HepG2 (cell line): Measurements from ENCODE around the gene TMEM50B. TPM values are rescaled to one million over a fixed set of nuclear protein-coding genes. Genes with fewer than 3 reads are reported as not detected.

Source experiments
- KAT7 ChIP-seq: IDR thresholded peaks from 2 replicates; pipeline ENCODE4 v1.6.1; 2018; ENCODE audit warnings: borderline replicate concordance, missing compliant biosample characterization
- MTA3 ChIP-seq: sonication (generic); formaldehyde crosslinking; IDR thresholded peaks from 2 replicates; pipeline ENCODE4 v1.4.0; 2020; ENCODE audit warnings: missing genetic modification reagents
- NPAS2 ChIP-seq: sonication (generic); formaldehyde crosslinking; IDR thresholded peaks from 2 replicates; pipeline ENCODE4 v1.8.0; 2022; ENCODE audit warnings: mild to moderate bottlenecking, missing genetic modification reagents, borderline replicate concordance
- POLR2AphosphoS2 ChIP-seq: IDR thresholded peaks from 2 replicates; pipeline ENCODE4 v1.6.1; 2011; ENCODE audit warnings: low read depth, low read length, improper control_type of control experiment
- RELA ChIP-seq: sonication (generic); formaldehyde crosslinking; IDR thresholded peaks from 2 replicates; pipeline ENCODE4 v1.4.0; 2020; ENCODE audit warnings: missing genetic modification reagents
- SMAD1 ChIP-seq: sonication (generic); formaldehyde crosslinking; IDR thresholded peaks from 2 replicates; pipeline ENCODE4 v1.4.0; 2020; ENCODE audit warnings: missing genetic modification reagents, low read depth, mild to moderate bottlenecking, borderline replicate concordance
- SNAPC2 ChIP-seq: sonication (generic); formaldehyde crosslinking; IDR thresholded peaks from 2 replicates; pipeline ENCODE4 v1.8.1; 2022; ENCODE audit warnings: mild to moderate bottlenecking, missing genetic modification reagents
- SPEN ChIP-seq: sonication (generic); formaldehyde crosslinking; IDR thresholded peaks from 2 replicates; pipeline ENCODE4 v1.5.1; 2020; ENCODE audit warnings: low read depth, mild to moderate bottlenecking, missing genetic modification reagents
- ZNF235 ChIP-seq: sonication (generic); formaldehyde crosslinking; IDR thresholded peaks from 2 replicates; pipeline ENCODE4 v1.8.1; 2023; ENCODE audit warnings: mild to moderate bottlenecking, missing genetic modification reagents, borderline replicate concordance
- ZNF30 ChIP-seq: sonication (generic); formaldehyde crosslinking; IDR thresholded peaks from 2 replicates; pipeline ENCODE4 v1.5.0; 2020; ENCODE audit warnings: mild to moderate bottlenecking, missing genetic modification reagents
- polyA plus RNA-seq, 8 experiments: library from polyadenylated mRNA; depleted of rRNA in 3 of 8; stranded (reverse) in 7 of 8; unstranded in 1 of 8; fragments of >200 nt; fragmentation: Illumina TruSeq in 4 of 8; extraction: Trizol in 4 of 8; gene quantifications; 2 replicates each; pipeline versions ENCODE4 v1.2.1 to v1.2.3, GENCODE V29; 2011 to 2016; ENCODE audit warnings: low read depth in 4 of 8, missing spikeins in 1 of 8, mixed read lengths in 1 of 8; ENCODE audit not compliant: insufficient read depth in 1 of 8
- total RNA-seq, 5 experiments: library from RNA; depleted of rRNA; stranded (reverse); fragments of >200 nt; fragmentation: Illumina TruSeq; extraction: Trizol; gene quantifications; 2 replicates each; pipeline ENCODE4 v1.2.3, GENCODE V29; 2016; ENCODE audit warnings: low read depth in 1 of 5
- TF ChIP-seq, protein P1 (sequence below): sonication (generic); formaldehyde crosslinking; IDR thresholded peaks from 2 replicates; pipeline ENCODE4 v1.4.0; 2020; ENCODE audit warnings: missing genetic modification reagents, borderline replicate concordance
- TF ChIP-seq, protein P2 (sequence below), 2 experiments: fragments of 450-650 bp in 1 of 2; sonication (generic) in 1 of 2; formaldehyde crosslinking in 1 of 2; IDR thresholded peaks; 2 replicates each; pipeline versions ENCODE4 v1.6.1 to v1.8.0; 2016 to 2022; ENCODE audit warnings: antibody characterized with exemption in 1 of 2, mild to moderate bottlenecking in 1 of 2, missing genetic modification reagents in 1 of 2
- TF ChIP-seq, protein P3 (sequence below): sonication (generic); formaldehyde crosslinking; IDR thresholded peaks from 2 replicates; pipeline ENCODE4 v1.4.0; 2020; ENCODE audit warnings: mild to moderate bottlenecking, missing genetic modification reagents

TMEM50B gene
- total and polyA plus RNA-seq, 2 of the 13 experiments (the other 11 are each of a cell fraction or from before 2014, with no cell fraction given): 29.9 to 46.3 TPM

DNA sequence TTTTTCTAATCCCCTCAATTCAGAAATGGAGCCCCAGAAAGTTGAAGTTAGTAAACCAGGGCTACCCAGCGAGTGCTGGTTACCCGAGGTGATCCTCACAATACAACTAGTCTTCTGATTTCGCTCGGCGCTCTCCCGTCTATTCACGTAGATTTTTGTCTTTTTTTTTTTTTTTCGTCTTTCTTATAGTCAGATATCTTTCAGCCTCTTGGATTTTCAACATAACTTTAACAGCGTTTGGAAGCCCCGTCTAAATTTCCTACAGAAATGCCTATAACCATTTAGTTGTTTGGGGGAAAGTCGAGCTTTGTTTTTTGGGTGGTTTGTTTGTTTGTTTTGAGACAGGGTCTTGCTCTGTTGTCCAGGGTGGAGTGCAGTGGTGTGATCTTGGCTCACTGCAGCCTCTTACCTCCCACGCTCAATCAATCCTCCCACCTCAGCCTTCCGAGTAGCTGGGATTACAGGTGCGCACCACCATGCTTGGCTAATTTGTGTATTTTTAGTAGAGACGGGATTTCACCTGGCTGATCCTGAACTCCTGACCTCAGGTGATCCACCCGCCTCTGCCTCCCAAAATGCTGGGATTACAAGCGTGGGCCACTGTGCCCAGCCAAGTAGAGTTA, 818 bp upstream of the TMEM50B start (continued):
- TF ChIP-seq, protein P1, sequence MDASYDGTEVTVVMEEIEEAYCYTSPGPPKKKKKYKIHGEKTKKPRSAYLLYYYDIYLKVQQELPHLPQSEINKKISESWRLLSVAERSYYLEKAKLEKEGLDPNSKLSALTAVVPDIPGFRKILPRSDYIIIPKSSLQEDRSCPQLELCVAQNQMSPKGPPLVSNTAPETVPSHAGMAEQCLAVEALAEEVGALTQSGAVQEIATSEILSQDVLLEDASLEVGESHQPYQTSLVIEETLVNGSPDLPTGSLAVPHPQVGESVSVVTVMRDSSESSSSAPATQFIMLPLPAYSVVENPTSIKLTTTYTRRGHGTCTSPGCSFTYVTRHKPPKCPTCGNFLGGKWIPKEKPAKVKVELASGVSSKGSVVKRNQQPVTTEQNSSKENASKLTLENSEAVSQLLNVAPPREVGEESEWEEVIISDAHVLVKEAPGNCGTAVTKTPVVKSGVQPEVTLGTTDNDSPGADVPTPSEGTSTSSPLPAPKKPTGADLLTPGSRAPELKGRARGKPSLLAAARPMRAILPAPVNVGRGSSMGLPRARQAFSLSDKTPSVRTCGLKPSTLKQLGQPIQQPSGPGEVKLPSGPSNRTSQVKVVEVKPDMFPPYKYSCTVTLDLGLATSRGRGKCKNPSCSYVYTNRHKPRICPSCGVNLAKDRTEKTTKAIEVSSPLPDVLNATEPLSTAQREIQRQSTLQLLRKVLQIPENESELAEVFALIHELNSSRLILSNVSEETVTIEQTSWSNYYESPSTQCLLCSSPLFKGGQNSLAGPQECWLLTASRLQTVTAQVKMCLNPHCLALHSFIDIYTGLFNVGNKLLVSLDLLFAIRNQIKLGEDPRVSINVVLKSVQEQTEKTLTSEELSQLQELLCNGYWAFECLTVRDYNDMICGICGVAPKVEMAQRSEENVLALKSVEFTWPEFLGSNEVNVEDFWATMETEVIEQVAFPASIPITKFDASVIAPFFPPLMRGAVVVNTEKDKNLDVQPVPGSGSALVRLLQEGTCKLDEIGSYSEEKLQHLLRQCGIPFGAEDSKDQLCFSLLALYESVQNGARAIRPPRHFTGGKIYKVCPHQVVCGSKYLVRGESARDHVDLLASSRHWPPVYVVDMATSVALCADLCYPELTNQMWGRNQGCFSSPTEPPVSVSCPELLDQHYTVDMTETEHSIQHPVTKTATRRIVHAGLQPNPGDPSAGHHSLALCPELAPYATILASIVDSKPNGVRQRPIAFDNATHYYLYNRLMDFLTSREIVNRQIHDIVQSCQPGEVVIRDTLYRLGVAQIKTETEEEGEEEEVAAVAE (CRISPR knock-in tag): no peak
- TF ChIP-seq RELA (CRISPR knock-in tag) (no peak), SMAD1 (0 out of 2 replicates have a peak, but pooled peaks have one; percentile 6), KAT7 (CRISPR knock-in tag) (no peak), SNAPC2 (CRISPR knock-in tag) (no peak), ZNF30 (CRISPR knock-in tag) (no peak), MTA3 (no peak), SPEN (CRISPR knock-in tag) (no peak), ZNF235 (CRISPR knock-in tag) (no peak), POLR2AphosphoS2 (no peak), NPAS2 (CRISPR knock-in tag) (no peak)
- TF ChIP-seq, protein P2, sequence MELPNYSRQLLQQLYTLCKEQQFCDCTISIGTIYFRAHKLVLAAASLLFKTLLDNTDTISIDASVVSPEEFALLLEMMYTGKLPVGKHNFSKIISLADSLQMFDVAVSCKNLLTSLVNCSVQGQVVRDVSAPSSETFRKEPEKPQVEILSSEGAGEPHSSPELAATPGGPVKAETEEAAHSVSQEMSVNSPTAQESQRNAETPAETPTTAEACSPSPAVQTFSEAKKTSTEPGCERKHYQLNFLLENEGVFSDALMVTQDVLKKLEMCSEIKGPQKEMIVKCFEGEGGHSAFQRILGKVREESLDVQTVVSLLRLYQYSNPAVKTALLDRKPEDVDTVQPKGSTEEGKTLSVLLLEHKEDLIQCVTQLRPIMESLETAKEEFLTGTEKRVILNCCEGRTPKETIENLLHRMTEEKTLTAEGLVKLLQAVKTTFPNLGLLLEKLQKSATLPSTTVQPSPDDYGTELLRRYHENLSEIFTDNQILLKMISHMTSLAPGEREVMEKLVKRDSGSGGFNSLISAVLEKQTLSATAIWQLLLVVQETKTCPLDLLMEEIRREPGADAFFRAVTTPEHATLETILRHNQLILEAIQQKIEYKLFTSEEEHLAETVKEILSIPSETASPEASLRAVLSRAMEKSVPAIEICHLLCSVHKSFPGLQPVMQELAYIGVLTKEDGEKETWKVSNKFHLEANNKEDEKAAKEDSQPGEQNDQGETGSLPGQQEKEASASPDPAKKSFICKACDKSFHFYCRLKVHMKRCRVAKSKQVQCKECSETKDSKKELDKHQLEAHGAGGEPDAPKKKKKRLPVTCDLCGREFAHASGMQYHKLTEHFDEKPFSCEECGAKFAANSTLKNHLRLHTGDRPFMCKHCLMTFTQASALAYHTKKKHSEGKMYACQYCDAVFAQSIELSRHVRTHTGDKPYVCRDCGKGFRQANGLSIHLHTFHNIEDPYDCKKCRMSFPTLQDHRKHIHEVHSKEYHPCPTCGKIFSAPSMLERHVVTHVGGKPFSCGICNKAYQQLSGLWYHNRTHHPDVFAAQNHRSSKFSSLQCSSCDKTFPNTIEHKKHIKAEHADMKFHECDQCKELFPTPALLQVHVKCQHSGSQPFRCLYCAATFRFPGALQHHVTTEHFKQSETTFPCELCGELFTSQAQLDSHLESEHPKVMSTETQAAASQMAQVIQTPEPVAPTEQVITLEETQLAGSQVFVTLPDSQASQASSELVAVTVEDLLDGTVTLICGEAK (IDR thresholded peaks at IDR 0.05): no peak
- TF ChIP-seq, protein P2 (CRISPR knock-in tag; IDR thresholded peaks at IDR 0.05): no peak
- TF ChIP-seq, protein P3, sequence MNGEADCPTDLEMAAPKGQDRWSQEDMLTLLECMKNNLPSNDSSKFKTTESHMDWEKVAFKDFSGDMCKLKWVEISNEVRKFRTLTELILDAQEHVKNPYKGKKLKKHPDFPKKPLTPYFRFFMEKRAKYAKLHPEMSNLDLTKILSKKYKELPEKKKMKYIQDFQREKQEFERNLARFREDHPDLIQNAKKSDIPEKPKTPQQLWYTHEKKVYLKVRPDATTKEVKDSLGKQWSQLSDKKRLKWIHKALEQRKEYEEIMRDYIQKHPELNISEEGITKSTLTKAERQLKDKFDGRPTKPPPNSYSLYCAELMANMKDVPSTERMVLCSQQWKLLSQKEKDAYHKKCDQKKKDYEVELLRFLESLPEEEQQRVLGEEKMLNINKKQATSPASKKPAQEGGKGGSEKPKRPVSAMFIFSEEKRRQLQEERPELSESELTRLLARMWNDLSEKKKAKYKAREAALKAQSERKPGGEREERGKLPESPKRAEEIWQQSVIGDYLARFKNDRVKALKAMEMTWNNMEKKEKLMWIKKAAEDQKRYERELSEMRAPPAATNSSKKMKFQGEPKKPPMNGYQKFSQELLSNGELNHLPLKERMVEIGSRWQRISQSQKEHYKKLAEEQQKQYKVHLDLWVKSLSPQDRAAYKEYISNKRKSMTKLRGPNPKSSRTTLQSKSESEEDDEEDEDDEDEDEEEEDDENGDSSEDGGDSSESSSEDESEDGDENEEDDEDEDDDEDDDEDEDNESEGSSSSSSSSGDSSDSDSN (CRISPR knock-in tag): no peak
